ENCODE measurements around the gene TSPAN9. TPM values are rescaled to one million over a fixed set of nuclear protein-coding genes. Genes with fewer than 3 reads are reported as not detected.

The TSPAN9 gene
- polyA plus RNA-seq, 1 experiment: 67.0 TPM

DNA sequence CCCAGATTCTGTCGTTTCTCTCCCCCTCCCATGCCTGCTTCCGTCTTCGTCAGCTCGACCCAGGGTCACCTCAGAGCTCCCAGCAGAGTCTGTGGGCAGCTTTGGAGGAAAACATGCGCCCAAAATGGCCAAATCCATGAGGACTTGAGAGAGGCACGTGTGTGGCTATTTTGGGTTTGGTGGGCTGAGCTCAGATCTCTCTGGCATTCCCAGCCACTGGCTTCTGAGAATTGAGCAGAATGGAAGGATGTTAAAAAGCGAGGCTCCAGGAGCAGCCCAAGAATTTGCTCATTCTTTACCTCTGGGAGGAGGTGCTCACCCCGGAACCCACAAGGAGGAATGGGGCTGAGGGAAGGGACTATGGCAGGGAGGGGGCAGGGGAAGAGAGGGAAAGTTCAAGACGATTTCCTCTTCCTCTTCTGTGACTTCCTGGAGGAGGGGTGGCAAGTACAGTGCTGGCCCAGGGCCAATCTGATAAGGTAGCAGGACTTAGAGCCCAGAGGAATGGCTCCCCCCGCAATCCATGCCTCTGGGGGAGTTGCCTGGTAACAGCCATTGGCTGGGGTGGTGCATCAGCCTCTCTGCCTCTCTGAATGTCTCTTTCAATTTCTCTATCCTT, 20.1 kb downstream of the TSPAN9 start:
- Histone ChIP-seq H3K27me3 (ENCODE audit: control insufficient read depth, insufficient read depth, low read length) (no peaks in the 10 kb centered on the region), H3K4me3 (ENCODE audit: low read depth, low read length) (no peak overlapping the region), H3K36me3 (ENCODE audit: control insufficient read depth, insufficient read depth, low read length) (no peaks in the 10 kb centered on the region)
- ChIA-PET POLR2A (no interaction called here), CTCF (interaction anchor here (1.0 kb wide), 1 partner anchor 24 kb away, joined by 3 read pairs; no protein-coding TSS in a partner anchor)
- DNase-seq (ENCODE audit: low read depth): no peak
- no peak for TF ChIP-seq CTCF (IDR thresholded peaks at IDR 0.05; ENCODE audit: insufficient read depth, low read depth, low read length)

GRCh38 chr12:3097836-3098235, 20.7 kb downstream of the TSPAN9 start:
- TF ChIP-seq CTCF (IDR thresholded peaks at IDR 0.05; ENCODE audit: insufficient read depth, low read depth, low read length): no peak
- no peaks in the 10 kb centered on the region for H3K27me3 ChIP-seq (ENCODE audit: control insufficient read depth, insufficient read depth, low read length)
- CTCF ChIA-PET: interaction anchor here (0.9 kb wide), 1 partner anchor 178 kb away, joined by 3 read pairs; no protein-coding TSS in a partner anchor
- no peak for DNase-seq (ENCODE audit: low read depth)
- H3K4me3 ChIP-seq (ENCODE audit: low read depth, low read length): no peak overlapping the region
- no peaks in the 10 kb centered on the region for H3K36me3 ChIP-seq (ENCODE audit: control insufficient read depth, insufficient read depth, low read length)
- POLR2A ChIA-PET: no interaction called here

DNA sequence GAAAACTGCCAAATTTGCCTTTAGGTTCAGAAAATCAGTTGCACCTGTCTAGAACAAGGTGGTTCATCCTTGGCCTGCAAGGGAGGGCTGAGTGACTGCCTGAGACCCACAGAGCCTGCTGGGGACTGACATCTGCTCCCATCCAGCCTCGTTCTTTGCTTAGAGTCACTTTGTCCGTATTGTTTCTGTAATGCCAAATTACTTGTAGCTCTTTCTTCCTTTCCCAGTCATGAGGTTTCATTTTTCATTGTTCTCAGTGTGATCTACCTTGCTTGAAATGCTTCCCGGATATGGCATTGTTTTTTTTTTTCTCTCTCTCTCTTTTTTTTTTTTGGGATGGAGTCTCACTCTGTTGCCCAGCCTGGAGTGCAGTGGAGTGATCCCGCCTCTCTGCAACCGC, 21.3 kb downstream of the TSPAN9 start:
- CTCF ChIA-PET: interaction anchor here (0.6 to 0.9 kb wide), 2 partner anchors 25 to 177 kb away, joined by 3 read pairs; no protein-coding TSS in a partner anchor
- DNase-seq (ENCODE audit: low read depth): no peak
- Histone ChIP-seq H3K27me3 (ENCODE audit: control insufficient read depth, insufficient read depth, low read length) (no peaks in the 10 kb centered on the region), H3K36me3 (ENCODE audit: control insufficient read depth, insufficient read depth, low read length) (no peaks in the 10 kb centered on the region), H3K4me3 (ENCODE audit: low read depth, low read length) (no peak overlapping the region)
- POLR2A ChIA-PET: no interaction called here
- TF ChIP-seq CTCF (IDR thresholded peaks at IDR 0.05; ENCODE audit: insufficient read depth, low read depth, low read length): no peak

GRCh38 chr12:3099146-3099545, 22.0 kb downstream of the TSPAN9 start:
- no peaks in the 10 kb centered on the region for H3K36me3 ChIP-seq (ENCODE audit: control insufficient read depth, insufficient read depth, low read length)
- ChIA-PET CTCF (no interaction called here), POLR2A (no interaction called here)
- no peak overlapping the region for H3K4me3 ChIP-seq (ENCODE audit: low read depth, low read length)
- no peak for DNase-seq (ENCODE audit: low read depth)
- H3K27me3 ChIP-seq (ENCODE audit: control insufficient read depth, insufficient read depth, low read length): no peaks in the 10 kb centered on the region
- no peak for TF ChIP-seq CTCF (IDR thresholded peaks at IDR 0.05; ENCODE audit: insufficient read depth, low read depth, low read length)

GRCh38 chr12:3101309-3102024, 24.3 kb downstream of the TSPAN9 start:
- H3K27me3 ChIP-seq (ENCODE audit: control insufficient read depth, insufficient read depth, low read length): no peaks in the 10 kb centered on the region
- DNase-seq (ENCODE audit: low read depth): no peak

More at GRCh38 chr12:3101309-3102024, 24.3 kb downstream of the TSPAN9 start:
- Histone ChIP-seq H3K36me3 (ENCODE audit: control insufficient read depth, insufficient read depth, low read length) (no peaks in the 10 kb centered on the region), H3K4me3 (ENCODE audit: low read depth, low read length) (no peak overlapping the region)
- ChIA-PET CTCF (interaction anchor here (0.6 to 1.8 kb wide), 3 partner anchors 12 to 19 kb away, joined by 3 to 4 read pairs (median 4); no protein-coding TSS in a partner anchor), POLR2A (interaction anchor here (0.5 to 0.6 kb wide), 2 partner anchors 17 to 64 kb away, joined by 3 read pairs; no protein-coding TSS in a partner anchor)
- no peak for TF ChIP-seq CTCF (IDR thresholded peaks at IDR 0.05; ENCODE audit: insufficient read depth, low read depth, low read length)
